Heart left ventricle (tissue), 13 donors: ENCODE results near the gene LRRC8E.

Experiments
- CTCF ChIP-seq, 12 donors: fragments of 200-600 bp; sonication (generic) in 4 of 12; IDR thresholded peaks; one replicate each; pipeline versions ENCODE4 v1.5.0 to v1.8.0; 2018 to 2022; ENCODE audit warnings: antibody characterized with exemption in 12 of 12, mild to moderate bottlenecking in 5 of 12
- POLR2A ChIP-seq, 2 donors: fragments of 450-650 bp; IDR thresholded peaks; one replicate each; pipeline ENCODE4 v1.6.1; 2017; ENCODE audit warnings: antibody characterized with exemption in 2 of 2, mild to moderate bottlenecking in 2 of 2, moderate library complexity in 2 of 2
- donor health status: ischemic (EF 13 %, LVEDD 7.1; RV severe dilation, severe dysfunction).
- donor health status: DM: no; HTN: yes; CAD: no.
- donor health status: DM: no; HTN: no; CAD: no.
- donor health status: ischemic (EF 25% LVEDD 6.9; RV normal size, moderate dysfunction).
- donor health status: ischemic (EF 25% LVEDD 5.7; RV mildly dilated, moderate dysfunction).
- donor health status: ischemic (EF 35%, LVEDD 5.7; RV mildly dilated, moderate dysfunction).
- donor health status: nonischemic (EF 11% LVEDD 7.7; RV severe dilation, severe dysfunction).
- donor health status: DM: yes; HTN: yes; CAD: no.
- donor health status: PGD.
- donor health status: ischemic (EF 29% LVEDD 5.4; RV normal size, mild dysfunction).
- donor health status: nonischemic (EF 23%, LVEDD 6.1; RV moderate dilation, normal function).

GRCh38 chr19:7877249-7877836, 11.0 kb upstream of the LRRC8E start:
- no peak for TF ChIP-seq CTCF (IDR thresholded peaks at IDR 0.05)
- no peak for TF ChIP-seq POLR2A (IDR thresholded peaks at IDR 0.05)
